Glomerular endothelial cell (primary cell): ENCODE measurements around the gene DOHH. TPM values are rescaled to one million over a fixed set of nuclear protein-coding genes. Genes with fewer than 3 reads are reported as not detected.
"Not testable (repeated sequence)": the region's sequence is repeated elsewhere in the genome, so short reads cannot be mapped to it uniquely, and the experiment has no call there.

Source experiments
- DNase-seq: peaks from one replicate; pipeline ENCODE4 v3.0.0-alpha.2; 2011; ENCODE audit warnings: low read depth, low spot score; ENCODE audit errors: extremely low read depth
- total RNA-seq: library from RNA; depleted of rRNA; stranded (reverse); fragments of >200 nt; gene quantifications from 2 replicates; pipeline ENCODE4 v1.2.3, GENCODE V29; 2015

DOHH gene
- total RNA-seq, 1 donor from 2014 or later, result 28.7 TPM

GRCh38 chr19:3535235-3535535, 34.7 kb upstream of the DOHH start:
- DNase-seq, result no peak

DNA sequence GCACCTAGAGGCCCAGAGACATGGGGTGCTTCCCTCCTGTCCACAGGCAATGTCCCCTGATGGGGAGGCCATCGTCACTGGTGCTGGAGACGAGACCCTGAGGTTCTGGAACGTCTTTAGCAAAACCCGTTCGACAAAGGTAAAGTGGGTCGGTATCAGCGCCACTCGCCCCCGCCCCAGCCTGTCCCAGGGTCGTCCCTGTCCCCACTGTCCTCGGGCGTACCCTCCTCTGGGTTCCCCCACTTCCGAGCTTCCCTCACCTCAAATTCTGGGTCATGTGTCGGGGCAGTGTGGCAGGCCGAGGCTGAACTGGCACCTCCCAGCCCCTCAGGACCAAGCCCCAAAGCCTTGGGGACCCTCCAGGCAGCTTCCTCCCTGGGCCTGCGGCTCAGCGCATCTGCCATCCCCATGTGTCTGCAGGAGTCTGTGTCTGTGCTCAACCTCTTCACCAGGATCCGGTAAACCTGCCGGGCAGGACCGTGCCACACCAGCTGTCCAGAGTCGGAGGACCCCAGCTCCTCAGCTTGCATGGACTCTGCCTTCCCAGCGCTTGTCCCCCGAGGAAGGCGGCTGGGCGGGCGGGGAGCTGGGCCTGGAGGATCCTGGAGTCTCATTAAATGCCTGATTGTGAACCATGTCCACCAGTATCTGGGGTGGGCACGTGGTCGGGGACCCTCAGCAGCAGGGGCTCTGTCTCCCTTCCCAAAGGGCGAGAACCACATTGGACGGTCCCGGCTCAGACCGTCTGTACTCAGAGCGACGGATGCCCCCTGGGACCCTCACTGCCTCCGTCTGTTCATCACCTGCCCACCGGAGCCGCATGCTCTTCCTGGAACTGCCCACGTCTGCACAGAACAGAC, 34.1 kb upstream of the DOHH start:
- no peak for DNase-seq

DNA sequence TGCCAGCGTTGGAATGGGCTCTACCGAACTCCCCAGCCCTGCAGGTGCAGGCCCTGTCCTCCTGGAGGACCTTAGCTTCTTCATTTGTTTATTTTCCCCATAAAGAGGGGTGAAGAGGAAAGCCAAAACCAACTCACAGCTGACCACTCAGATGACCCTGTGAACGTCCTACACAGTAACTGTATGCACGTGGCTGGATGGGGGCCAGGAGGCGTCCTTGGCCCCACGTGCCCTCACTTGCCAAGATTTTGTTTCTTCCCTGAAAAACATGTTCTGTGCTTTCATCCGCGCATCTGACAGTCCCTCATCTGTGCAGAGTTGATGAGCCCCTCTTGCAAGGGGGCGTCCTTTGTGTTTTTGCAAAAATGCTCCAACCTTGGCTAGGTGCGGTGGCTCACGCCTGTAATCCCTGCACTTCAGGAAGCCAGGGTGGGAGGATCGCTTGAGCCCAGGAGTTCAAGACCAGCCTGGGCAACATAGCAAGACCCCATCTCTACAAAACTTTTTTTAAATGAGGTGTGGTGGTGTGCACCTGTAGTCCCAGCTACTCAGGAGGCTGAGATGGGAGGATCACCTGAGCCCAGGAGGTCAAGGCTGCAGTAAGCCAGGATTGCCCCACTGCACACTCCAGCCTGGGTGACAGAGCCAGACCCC, 33.2 kb upstream of the DOHH start:
- DNase-seq, result no peak

DNA sequence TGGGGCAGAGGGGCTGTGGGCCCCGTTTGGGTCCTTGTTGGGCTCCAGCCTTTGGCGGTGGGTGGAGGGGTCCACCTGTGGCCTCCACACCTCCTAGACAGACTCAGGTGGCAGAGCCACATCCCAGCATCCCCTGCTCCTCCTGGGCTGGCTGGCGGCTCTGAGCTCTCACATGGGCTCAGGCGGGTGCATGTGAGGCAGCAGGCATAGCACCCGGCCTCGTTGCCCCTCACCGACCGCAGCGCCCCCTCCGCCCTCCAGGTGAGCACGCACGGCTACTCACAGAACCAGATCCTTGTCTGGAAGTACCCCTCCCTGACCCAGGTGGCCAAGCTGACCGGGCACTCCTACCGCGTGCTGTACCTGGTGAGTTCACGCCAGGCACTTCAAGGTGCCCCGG, 32.6 kb upstream of the DOHH start:
- no peak for DNase-seq

GRCh38 chr19:3532154-3532786, 31.8 kb upstream of the DOHH start:
- DNase-seq, result no peak

GRCh38 chr19:3531716-3532115, 31.2 kb upstream of the DOHH start:
- DNase-seq, result no peak

- DNase-seq, result no peak
These were observed 29.9 kb upstream of the DOHH start for GRCh38 chr19:3530389-3530788.

GRCh38 chr19:3529299-3529698, 28.8 kb upstream of the DOHH start:
- DNase-seq, result not testable (repeated sequence)

DNA sequence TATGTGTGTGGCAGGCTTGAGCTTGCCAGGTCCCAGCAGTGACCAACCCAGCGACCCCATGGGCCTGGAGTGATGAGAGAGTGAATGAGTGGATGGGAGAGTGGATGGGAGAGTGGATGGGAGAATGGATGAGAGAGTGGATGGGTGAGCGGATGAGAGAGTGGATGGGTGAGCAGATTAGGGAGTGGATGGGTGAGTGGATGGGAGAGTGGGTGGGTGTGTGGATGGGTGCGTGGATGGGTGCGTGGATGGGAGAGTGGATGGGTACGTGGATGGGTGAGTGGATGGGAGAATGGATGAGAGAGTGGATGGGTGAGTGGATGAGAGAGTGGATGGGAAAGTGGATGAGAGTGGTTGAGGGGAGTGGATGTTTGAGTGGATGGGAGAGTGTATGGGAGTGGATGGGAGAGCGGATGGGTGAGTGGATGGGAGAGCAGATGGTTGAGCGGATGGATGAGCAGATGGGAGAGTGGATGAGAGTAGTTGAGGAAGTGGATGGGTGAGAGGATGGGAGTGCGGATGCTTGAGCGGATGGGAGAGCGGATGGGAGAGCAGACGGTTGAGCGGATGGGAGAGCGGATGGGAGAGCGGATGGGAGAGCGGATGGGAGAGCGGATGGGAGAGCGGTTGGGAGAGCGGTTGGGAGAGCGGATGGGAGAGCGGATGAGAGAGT, 28.2 kb upstream of the DOHH start:
- DNase-seq, result no peak

GRCh38 chr19:3528080-3528479, 27.6 kb upstream of the DOHH start:
- no peak for DNase-seq

DNA sequence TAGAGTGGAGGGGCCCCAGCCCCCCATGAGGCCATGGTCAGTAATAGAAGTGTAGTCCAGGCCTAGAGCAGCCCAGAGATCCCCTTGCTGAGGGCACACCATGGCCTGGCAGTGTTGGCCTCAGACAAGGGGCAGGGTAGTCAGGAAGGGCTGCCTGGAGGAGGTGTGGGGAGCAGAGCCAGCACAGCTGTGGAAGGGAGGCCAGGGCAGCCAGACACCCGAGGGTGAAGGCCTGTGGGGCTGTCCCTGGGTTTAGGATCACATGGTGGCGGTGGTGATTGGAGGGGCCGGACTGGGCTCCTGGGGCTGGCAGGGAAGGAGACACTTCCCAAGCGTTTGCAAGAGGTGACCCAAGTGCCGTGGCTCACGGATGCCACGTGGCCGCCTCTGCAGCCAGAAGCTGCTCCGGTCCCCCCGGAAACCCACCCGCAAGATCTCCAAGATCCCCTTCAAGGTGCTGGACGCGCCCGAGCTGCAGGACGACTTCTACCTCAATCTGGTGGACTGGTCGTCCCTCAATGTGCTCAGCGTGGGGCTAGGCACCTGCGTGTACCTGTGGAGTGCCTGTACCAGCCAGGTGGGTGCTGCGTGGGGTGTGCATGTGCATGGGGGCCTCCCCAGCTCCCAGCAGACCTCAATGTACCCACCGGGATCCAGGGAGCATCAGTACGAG, 26.9 kb upstream of the DOHH start:
- DNase-seq, result no peak

GRCh38 chr19:3526507-3527237, 26.2 kb upstream of the DOHH start:
- no peak for DNase-seq

GRCh38 chr19:3524904-3525451, 24.5 kb upstream of the DOHH start:
- no peak for DNase-seq

DNA sequence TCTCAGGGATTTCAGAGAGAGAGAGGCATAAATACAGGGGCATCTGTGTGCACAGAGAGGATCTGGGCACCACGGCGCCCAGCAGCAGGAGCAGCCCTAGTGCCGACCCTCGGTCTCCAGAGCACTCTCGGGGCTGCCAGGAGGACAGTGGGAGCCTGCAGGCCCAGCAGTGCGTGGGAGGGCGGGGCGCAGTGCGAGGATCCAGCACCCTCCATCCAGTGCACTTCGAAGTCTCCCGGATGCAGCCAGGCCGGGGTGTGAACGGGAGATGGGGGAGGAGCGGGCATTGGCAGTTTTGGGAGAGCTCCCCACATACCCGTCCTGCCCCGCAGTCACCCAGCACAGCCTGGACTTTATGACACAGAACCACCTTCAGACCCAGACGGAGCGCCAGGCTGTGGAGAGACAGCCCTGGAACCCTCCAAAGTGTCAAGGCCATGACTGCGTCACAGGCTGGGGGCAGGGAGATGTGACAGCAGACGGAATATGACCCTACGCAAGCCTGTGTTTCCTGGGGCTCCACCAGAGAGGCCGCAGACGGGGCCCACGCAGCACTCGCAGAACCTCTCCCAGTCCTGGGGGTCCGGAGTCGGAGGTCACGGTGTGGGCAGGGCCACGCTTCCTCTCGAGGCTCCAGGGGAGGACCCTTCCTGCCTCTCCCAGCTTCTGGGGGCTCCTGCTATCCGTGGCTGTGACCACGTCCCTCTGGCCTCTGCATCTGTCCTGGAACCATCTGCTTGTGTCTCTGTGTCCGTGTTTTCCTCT, 23.8 kb upstream of the DOHH start:
- no peak for DNase-seq

GRCh38 chr19:3523361-3524077, 23.0 kb upstream of the DOHH start:
- no peak for DNase-seq

DNA sequence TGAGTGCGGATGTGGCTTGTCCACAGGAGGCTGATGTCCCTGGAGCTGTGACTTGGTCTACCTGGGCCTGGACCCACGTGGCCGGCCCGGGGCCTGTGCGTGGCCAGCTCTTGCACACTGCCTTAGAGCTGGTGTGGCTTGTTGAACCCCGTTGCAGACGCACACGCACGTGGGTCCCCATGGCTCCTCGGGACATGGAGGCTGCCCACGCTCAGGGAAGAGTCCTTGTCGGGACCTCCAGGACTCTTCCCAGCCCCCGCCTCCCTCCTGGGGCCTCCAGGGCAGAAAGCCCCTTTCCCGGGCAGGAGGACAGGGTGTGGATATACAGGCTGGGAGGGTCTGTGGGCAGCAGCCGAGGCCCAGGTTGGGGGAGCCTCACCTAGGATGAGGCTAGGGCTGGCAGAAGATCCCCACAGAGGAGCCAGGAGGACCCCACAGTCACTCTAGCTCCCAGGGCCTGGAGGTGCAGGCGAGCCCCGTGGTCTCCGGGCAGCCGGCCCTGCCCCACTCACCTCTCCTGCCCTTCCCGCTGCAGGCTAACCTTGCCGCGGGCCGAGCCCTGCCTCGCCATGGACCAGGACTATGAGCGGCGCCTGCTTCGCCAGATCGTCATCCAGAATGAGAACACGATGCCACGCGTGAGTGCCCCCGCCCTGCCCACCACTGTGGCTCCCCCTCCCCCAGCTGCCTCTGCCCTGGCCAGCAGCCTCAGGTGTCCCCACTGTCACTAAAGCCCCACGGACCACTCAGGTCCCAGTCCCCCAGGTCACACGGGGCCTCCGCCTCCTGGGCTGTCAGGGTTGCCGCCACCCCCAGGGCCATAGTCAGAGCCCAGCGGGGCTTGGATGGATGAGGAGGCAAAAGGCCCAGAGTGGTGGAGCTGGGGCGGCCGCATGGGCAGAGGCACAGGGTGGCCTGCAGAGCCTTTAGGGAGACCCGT, 22.2 kb upstream of the DOHH start:
- DNase-seq, result no peak

GRCh38 chr19:3521104-3521445, 20.6 kb upstream of the DOHH start:
- no peak for DNase-seq
